GM13976 (cell line): ENCODE results near the gene BRPF1.

Source experiments
- DNase-seq: peaks from one replicate; pipeline ENCODE4 v3.0.0; 2012; ENCODE audit warnings: low spot score
- in situ Hi-C: fragments of 300-500 bp; cut with MboI; formaldehyde crosslinking; loops from one replicate; pipeline ENCODE4 v1.12.0; 2022; ENCODE audit warnings: low sequenced_read_pairs, mixed read lengths, inconsistent platforms; ENCODE audit not compliant: unreplicated experiment
- TF ChIP-seq, protein P1 (sequence below): IDR thresholded peaks from 2 replicates; pipeline ENCODE4 v1.5.1; 2012; ENCODE audit warnings: borderline replicate concordance, mild to moderate bottlenecking; ENCODE audit not compliant: insufficient read depth; ENCODE audit errors: extremely low read depth, missing control alignments, control extremely low read depth

The BRPF1 gene

DNA sequence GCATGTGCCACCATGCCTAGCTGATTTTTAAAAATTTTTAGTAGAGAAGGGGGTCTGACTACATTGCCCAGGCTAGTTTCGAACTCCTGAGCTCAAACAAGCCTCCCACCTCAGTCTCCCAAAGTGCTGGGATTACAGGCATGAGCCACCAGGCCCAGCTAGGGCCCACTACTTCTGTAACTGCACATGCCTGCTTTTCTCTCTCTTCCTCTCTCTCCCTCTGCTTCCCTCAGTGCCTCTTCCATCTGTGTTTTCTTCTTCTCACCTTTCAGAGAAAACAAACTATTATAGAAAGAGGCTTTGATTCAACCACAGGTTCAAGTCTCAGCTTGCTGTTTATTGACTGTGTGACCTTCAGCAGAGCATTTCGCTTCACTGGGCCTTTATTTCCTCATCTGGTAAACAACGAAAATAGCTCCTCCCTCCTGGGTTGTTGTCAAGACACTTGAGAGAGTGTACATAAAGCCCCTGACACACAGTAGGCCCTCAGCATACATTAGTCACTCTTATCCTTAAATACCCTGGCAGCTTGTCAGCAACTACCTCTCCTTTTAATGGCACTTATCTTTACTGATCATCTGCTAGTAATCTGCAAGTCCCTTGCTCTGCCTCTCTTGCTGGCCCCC is 50.6 kb downstream of the BRPF1 start:
- TF ChIP-seq, protein P1, sequence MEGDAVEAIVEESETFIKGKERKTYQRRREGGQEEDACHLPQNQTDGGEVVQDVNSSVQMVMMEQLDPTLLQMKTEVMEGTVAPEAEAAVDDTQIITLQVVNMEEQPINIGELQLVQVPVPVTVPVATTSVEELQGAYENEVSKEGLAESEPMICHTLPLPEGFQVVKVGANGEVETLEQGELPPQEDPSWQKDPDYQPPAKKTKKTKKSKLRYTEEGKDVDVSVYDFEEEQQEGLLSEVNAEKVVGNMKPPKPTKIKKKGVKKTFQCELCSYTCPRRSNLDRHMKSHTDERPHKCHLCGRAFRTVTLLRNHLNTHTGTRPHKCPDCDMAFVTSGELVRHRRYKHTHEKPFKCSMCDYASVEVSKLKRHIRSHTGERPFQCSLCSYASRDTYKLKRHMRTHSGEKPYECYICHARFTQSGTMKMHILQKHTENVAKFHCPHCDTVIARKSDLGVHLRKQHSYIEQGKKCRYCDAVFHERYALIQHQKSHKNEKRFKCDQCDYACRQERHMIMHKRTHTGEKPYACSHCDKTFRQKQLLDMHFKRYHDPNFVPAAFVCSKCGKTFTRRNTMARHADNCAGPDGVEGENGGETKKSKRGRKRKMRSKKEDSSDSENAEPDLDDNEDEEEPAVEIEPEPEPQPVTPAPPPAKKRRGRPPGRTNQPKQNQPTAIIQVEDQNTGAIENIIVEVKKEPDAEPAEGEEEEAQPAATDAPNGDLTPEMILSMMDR, result no peak
- no peak for DNase-seq
- in situ Hi-C loops, result no loop called here

DNA sequence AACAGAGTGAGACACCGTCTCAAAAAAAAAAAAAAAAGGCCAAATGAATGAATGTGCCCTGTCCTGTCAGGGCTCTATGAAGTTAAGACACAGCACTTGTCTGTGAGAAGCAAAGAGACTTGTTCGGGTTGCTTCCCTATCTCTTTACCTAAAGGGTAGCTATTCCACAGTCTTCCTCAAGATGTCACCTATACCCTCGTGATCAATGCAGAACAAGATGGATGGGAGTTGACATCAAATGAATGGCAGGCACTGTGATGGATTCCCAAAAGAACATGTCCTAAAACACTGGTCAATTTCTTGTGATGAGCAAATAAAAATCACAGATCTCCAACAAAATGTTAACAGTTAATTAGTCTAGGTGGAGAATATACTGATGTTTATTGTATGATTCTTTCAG is 51.2 kb downstream of the BRPF1 start:
- in situ Hi-C loops, result no loop called here
- no peak for DNase-seq

DNA sequence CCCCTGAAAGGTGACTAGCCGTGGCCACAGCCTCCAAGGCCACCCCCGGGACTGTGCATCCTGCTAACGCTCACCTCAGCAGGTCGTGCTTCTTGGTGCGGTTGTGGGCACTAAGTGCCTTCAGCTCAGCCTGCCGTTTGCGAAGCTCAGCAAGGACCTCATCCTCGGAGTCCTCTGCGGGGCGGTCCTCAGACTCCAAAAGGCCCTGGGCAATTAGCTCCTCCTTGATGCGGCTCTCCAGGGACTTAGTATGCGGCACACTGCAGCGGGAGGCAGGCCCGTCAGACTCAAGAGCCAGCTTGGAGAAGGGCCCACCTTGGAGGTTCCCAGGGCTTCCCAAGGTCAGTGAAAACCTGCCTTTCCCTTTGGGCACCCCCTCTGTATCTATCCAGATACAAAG is 52.4 kb downstream of the BRPF1 start:
- TF ChIP-seq, protein P1, result no peak
- no peak for DNase-seq
- in situ Hi-C loops, result no loop called here

More for the DNA sequence above, 51.2 kb downstream of the BRPF1 start:
- TF ChIP-seq, protein P1, result peak; percentile 20

DNA sequence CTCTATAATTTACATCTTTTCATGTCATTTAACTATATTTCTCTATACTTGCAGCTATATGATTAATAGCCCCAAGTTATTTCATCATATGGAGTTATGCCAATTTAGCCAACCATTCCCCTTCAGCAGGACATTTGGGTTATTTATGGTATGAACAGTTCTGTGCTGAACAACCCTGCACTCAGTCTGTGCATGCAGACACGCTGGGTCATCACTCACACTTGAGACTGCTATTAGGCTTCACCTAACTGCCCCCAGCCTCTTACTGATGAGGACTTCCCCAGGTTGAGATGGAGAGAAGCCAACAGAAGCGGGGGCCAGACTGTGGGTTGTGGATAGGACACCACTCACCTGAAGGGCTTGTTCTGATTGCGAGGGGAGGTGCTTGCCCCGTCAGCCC is 53.4 kb downstream of the BRPF1 start:
- in situ Hi-C loops, result no loop called here
- TF ChIP-seq, protein P1, result no peak
- DNase-seq, result no peak

DNA sequence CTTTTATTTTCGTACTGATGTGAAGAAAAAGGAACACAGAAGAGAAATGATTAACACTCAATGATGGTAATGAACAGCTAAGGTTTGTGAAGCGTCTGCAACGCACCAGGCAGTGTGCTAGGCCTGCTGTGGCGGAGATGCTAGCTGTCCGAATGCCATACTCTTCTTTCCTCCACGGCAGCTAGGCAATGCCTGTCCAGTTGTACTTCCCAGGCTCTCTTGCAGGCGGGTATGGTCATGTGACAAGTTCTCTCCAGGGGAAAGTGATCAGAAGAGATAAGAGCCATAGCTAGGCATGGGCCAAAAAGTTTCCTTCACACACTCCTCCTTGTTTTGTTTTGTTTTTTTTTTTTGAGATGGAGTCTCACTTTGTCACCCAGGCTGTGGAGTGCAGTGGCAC is 54.1 kb downstream of the BRPF1 start:
- in situ Hi-C loops, result no loop called here
- TF ChIP-seq, protein P1, result no peak

DNA sequence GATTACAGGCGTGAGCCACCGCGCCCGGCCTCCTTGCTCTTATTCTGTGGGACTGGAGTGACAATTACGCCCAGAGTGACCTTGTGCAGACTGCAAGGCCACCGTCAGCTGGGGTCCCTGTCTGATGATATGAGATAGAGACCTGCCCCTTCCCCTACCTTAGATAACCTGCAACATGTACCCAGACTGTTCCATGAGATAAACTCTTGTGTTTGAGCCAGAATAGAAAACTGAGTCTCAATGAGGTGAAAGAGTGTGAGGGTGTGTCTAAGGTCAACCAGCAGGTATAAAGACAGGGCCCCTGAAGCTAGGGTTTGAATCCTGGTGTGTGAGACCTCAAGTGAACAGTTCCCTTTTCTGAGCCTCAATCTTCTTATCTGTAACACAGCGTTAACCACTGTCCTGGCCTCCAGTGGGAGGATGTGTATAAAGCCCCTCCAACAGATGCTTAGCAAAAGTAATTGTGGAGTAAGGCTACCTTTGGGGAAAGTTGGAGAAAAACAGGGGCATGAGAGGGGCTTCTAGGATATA is 54.7 kb downstream of the BRPF1 start:
- DNase-seq, result no peak
- TF ChIP-seq, protein P1, result no peak
- in situ Hi-C loops, result no loop called here

More for the DNA sequence above, 54.1 kb downstream of the BRPF1 start:
- no peak for DNase-seq
